GM19025 (cell line): ENCODE data around the gene SMYD3.
"Not testable (repeated sequence)": the region's sequence is repeated elsewhere in the genome, so short reads cannot be mapped to it uniquely, and the experiment has no call there.

ENCODE experiments used
- ATAC-seq: cut with Tn5 transposase; IDR thresholded peaks from one replicate; pipeline ENCODE4 v1.9.1; 2021; ENCODE audit warnings: mild to moderate bottlenecking, low read depth, moderate library complexity; ENCODE audit not compliant: unreplicated experiment

The SMYD3 gene

DNA sequence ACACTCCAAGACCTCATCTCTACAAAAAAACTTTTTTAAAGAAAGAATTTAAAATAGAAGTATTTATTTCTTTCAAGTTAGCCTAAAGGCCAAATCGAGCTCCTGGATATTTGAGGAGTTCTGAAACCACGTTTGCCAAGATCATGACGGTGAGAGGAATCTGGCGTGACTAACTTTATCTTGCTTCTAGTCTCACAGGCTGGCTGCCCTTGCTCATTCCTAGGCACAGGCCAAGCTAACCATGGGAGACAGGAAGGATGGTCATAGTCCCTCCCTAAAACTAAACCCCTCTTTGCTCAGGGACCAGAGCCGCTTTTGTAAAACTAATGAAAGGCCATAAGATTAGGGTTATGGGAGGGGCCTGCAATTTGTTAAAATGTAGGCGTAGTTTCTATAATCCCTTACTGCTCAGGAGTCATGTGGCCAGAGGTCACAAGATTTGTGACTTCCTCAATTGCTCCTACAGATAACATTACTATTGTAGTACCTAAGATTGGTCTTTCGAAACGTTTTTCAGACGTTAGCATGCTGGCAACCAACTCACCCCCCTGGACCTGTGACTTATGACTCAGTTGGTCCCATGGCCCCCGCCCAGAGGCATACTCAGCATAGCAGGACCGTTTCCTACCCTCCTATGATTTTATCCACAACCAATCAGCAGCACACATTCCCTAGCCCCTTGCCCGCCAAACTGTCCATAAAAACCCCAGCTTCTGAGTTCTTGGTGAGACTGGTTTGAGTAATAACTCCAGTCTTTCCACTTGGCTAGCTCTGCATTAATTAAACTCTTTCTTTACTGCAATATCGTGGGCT, 425.0 kb downstream of the SMYD3 start:
- ATAC-seq: no peak

DNA sequence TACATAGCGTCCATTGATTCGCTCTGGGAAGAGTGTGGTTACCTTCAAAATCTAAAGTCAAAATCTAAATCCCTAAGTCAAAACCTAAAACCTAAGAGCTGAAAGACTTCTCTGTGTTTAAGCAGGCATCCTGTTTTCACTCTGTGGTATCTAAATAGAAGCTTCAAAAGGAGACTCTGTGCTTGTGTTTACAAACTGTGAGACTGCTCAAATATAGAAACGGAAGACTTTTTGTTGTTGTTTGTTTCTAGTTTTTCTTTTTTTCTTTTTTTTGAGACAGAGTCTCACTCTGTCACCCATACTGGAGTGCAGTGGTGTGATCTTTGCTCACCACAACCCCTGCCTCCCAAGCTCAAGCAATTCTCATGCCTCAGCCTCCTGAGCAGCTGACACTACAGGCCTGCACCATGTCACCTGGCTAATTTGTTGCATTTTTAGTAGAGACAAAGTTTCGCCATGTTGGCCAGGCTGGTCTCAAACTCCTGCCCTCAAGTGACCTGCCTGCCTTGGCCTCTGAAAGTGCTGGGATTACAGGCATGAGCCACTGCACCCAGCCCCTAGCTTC, 425.9 kb downstream of the SMYD3 start:
- no peak for ATAC-seq

DNA sequence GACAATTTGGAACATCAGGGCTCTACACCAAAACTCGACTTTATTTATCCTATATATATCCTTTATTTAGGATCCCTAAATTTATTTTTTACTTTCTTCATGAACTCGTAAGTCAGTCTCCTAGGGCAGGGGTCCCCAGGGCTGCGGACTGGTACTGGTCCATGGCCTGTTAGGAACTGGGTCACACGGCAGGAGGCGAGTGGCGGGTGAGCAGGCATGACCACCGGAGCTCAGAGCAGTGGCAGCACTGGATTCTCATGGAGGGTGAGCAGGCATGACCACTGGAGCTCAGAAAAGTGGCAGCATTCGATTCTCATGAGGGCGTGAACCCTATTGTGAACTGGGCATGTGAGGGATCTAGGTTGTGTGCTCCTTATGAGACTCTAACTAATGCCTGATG, 427.0 kb downstream of the SMYD3 start:
- no peak for ATAC-seq

DNA sequence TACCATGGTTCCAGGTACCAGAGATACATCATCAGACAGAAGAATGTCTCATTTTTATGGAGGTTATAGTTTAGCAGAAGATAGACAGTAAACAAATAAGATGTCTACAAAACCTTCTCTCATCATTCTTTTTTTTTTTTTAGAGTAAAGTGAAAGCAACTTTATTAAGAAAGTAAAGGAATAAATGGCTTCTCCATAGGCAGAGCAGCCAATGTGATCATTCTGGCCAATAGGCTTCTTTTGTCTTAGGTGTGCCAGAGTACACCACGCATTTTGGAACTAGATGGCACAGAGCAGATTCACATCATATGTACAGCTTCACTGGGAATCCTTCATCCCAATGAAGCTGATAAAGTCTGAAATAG, 428.2 kb downstream of the SMYD3 start:
- ATAC-seq: no peak

DNA sequence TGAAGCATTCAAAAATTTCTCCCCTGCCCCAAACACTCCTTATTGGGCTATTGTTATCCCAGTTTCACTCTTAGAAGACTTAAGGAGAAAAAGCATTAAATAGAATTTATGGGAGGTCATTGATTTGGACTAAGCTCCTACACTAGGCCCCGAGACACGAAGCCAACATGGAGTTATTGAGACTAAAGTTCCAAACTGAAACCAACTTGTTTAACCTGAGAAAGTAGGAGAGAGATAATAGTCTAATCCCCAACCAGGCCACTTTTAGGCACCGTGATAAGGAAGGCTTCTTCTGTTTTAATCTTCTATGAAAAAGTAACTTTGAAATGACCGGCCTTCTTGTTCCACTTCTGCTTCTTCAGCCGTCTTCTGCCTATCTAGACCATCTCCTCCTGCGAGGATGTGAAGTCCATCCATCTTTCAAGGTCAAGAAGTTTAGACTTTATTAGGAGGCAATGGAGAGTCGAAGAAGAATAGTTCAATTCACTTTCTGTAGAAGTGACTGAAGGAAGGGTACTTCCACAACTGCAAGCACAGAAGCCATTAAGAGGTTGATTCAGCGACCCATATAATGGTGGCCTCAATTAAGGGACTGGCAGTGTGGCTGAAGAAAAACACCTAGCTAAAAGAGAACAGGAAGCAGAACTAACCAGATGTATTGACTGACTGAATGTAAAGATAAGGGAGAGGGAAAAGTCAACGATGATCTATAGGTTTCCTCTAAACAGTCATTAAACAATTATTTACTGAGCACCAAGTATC, 428.8 kb downstream of the SMYD3 start:
- ATAC-seq: no peak

DNA sequence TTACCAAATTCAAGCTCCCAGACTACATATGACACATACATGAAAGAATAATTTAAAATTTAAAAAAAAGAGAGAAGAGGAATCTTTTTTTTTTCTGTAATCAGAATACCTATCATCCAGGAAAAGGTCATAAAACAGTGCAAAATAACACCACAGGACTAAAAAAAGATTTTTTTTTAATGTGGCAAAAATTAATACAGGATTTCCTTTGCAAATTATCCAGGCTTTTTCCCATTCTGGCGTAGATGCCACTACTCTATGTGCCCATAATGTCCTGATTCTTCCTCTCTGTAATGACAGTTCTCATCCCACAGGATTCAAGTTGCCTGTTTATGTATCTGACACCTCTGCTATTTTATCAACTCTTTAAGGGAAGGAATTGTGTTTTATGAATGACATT, 429.6 kb downstream of the SMYD3 start:
- no peak for ATAC-seq

DNA sequence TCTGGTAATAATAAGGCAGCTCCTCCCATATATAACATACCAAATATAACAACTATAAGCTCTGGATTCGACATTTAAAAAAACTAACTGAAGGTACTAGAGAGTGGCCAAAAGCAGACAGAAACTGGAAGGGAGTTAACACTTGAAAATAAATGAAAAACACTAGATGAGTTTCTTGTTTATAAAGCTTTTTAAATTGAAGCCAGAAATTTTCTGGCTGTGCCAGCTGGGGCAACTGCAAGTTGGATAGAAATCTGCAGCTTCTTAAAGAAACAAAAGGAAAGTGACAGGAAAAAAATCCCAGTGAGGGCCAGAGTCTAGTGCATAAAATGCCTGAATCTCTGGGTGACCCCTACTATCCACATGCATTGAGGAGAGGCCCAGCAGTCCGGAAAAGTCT, 432.7 kb downstream of the SMYD3 start:
- no peak for ATAC-seq

DNA sequence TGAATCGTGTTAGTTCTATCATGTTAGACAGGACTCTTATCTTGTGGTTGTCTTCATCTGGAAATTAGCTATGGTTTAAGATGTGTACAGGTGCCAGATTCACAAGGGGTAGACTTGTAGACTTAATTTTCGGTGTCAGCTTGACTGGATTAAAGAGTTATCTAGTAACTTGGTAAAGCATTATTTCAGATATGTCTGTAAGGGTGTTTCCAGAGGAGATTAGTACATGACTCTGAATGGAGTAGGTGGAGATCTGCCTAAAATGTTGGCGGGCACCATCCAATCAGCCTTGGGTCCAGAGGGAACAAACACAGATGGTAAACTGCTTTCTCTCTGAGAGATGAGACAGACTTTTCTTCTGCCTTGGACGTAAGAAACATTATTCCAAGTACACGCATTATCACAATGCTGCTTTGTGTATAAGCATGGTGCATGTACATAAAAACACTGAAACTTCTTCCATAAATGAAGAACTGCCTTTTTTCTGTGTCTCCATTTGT, 434.6 kb downstream of the SMYD3 start:
- no peak for ATAC-seq

DNA sequence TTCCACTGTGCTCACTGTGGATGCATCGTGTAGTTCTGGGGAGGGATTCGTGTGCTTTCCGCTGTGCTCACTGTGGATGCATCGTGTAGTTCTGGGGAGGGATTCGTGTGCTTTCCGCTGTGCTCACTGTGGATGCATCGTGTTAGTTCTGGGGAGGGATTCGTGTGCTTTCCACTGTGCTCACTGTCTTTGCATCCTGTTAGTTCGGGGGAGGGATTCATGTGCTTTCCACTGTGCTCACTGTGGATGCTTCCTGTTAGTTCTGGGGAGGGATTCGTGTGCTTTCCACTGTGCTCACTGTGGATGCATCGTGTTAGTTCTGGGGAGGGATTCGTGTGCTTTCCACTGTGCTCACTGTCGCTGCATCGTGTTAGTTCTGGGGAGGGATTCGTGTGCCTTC, 435.1 kb downstream of the SMYD3 start:
- ATAC-seq: not testable (repeated sequence)

DNA sequence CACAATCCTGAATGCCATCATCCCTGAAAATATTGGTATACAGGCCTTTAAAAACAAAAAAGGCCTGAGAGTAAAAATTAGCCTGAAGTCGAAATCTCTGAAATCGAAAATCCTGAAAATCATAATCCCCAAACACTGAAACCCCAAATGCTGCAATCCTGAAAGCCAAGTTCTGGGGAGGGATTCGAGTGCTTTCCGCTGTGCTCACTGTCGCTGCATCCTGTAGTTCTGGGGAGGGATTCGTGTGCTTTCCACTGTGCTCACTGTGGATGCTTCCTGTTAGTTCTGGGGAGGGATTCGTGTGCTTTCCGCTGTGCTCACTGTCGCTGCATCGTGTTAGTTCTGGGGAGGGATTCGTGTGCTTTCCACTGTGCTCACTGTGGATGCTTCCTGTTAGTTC, 435.5 kb downstream of the SMYD3 start:
- ATAC-seq: not testable (repeated sequence)

DNA sequence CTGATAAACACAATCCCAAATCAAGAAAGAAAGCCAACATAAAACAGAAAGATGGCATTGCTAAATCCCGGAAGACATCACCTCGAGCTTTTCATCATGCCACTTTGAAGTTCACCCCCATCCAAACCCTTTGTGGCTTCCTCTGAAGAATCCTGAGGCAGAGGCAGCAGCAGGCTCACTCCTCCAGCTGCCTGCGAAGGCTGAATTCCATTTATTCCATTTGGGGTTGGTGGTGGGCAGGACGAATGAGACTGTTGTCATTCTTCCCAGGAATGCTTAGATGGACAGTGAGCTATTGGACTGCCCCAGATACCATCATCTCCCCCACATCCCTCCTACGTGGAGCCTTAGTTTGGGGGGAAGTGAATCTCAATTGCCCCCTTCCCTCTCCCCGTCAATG, 437.5 kb downstream of the SMYD3 start:
- no peak for ATAC-seq

DNA sequence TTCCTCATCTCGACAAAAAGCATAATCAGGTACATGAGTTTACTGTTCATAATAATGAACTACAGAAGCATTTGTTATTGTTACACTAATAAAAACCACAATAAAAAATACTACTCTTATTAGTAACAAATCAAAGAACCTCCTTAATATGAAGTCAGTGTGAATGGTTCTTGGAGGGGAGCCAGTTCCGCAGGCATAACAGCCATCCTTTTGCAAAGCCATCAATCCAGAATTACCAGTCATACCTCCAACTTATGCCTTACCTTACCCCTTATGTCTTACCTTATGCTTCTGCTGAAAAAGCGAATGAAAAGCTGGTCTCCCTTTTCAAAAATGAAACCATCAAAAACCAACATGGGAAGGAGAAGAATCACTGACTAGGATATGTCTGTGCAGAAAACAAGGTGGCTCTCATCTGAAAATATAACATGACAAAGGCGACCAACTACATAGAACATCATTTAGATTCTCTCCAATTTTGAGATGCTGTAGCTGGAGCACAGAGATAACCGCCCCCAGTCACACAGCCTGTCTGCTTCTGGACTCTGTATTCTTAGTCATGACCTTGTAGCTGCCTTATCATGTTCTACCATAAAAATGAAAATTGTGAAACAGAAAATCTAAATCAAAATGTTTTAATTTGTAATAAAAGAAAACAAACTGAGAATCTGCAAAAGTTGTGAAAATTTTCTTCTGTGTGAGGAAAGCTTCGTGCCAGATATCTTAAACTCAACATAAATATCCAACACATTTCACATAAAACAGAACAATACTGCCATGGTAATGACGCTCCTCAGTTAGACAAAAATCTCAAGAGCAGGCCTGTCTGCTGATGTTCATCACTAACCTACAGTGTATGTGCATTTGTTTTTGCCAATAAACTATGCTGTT, 438.2 kb downstream of the SMYD3 start:
- ATAC-seq: no peak

DNA sequence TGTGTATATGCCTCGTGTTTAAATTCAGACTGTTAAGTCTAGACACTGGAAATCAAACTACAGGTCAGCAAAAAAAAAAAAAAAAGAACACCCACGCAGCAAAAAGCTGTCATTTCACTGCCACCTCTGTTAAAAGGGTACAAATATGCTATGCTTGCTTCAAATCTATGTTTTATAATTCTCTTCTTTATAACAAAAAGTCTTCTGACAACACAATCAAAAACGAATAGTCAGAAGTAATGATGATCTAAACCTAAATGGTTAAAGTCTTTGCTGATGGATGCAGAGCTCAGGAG, 438.9 kb downstream of the SMYD3 start:
- no peak for ATAC-seq

DNA sequence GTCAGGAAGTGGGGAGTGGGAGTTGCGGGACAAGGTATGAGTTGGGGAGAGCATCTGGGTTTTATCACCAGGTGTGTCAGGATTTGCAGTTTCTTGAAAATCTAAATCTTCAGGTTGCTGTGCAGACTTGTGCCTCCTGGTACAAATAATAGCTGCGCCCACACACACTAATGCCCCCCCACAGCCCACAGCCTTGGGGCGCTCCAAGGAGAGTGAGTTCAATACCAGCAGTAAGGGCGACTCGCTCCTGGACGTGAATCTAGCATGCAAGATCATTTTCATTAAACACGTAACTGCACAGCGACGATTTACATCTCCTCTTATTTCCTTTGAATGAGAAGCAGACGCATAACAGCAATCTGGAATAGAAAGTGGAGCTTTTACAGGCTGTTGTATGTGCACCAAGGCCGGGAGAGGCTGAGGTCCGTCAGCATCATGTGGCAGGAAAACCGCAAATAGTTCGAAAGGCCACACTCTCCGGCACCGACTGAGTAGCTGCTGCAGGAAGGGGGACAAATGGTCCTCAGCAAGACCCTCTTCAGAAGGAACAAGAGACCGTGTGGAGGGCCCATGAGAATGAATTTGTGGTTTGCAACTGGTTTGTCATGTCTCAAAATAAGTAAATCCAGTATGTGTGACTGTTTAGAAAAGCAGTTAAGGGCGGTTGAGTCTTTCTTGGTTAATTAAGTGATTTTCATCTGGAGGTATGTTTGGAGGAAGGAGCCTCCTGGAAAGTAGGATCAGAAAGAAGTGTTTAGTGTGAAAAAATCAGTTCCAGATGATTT, 439.5 kb downstream of the SMYD3 start:
- no peak for ATAC-seq

DNA sequence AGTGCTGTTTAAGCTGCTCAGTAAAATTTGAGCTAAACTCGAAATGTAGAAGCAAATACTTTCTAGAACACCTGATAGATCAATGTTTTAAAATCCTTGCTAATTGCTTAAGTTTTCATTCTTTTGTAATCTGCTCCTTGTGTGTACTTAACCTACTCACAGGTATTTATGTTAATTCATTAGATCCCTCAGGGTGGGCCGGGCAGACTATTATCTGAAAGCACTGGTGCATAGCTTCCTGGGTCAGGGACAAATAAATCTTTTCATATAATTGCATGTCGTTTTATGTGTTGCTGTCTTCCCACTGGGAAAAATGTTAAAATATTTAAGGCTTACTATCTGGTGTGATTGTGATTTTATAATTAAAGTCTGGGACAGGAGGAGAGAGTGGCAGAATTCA, 440.5 kb downstream of the SMYD3 start:
- ATAC-seq: no peak

DNA sequence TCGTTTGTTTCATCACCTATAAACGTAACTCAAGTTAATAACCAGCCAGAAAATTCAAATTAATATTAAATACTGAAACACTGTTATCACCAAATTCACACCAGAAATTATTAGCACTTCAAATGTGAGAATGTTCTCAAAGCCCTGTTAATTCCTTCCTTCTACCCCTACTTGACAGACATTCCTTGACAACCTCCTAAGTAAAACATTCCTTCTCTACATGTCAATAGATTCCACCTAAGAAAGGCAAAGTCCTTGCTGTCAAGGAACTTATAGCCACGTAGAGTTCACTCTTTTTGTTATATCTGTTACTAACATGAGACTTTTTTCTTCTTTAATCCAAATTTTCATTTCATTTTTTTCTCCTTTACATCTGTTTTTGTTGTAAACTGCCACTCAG, 441.5 kb downstream of the SMYD3 start:
- no peak for ATAC-seq

DNA sequence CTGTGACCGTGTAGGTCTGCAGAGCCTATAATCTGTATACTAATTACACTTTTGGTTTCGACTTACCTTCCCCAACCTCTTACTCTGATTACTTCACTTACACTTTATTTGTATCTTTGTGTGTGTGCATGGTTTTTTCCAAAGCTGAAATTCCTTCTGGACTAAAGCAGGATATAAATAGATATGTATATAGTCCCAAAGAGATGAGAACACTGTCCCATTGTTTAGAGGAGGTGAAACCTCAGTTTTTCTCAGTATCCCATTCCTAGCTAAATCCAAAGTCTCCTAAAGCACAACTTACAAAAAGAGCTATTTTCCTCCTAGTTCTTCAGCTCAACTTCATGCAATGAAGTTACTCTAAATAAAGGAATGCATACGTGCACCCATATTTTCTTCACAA, 442.2 kb downstream of the SMYD3 start:
- ATAC-seq: no peak

DNA sequence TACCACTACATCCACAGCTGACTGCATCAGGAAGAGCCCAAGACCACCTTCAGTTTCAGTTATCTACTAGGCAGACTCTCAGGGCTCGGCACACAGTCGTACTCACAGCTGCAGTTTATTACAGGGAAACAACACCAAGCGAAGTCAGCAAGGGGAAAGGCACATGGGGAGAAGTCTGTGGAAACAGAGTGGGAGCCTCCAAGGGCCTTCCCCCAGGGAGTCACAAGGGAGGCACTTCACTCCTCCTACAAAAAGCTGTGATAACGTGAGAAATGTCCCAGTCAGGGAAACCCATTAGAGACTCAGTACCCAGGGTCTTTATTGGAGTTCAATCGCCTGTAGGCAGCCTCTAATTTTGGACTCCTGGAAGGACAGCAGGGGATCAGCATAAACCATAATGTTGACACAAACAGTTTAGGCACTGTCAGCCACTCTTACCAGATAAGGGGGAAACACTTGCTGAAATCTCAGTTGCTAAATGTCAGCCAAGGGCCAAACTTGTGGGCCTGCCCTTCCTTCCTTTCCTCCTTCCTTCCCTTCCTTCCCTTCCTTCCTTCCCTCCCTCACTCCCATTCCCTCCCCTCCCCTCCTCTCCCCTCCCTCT, 444.0 kb downstream of the SMYD3 start:
- no peak for ATAC-seq

DNA sequence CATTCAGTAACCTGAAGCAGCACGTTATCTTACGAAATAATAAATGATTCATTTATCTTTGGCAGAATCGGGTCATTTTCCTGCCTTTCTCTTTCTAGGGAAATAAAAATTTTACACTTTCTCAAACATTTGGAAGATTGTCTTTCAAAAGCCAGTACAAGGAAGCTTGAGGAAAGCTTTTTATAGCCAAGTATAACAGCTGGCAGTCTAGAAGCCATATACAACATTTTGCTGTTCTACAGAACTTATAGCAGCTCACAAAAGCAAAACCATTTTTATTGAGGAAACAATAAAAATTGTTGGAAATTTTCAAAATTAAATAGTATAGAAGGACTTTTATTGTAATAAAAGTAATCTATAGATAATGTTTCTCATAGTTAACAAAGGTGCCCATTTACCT, 448.6 kb downstream of the SMYD3 start:
- ATAC-seq: no peak

DNA sequence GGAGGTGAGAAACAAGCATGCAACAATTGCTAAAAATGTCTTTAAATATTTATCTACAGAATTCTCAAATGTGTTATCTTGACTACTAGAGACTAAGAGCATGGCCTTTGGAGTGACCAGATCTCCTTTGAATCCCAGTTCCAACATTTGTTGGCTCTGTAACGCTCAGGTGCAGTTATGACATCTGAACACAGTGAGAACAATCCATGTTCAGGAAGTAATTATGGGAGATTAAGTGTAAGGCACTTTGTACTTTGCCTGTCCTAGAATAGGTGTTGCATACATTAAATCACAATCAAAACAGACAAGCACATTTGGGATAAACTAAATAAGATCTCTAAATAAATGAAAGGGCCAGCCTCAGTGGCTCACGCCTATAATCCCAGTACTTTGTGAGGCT, 454.5 kb downstream of the SMYD3 start:
- no peak for ATAC-seq
